ENCODE measurements around the gene FAM120B. TPM values are rescaled to one million over a fixed set of nuclear protein-coding genes. Genes with fewer than 3 reads are reported as not detected.
"Not testable (repeated sequence)": the region's sequence is repeated elsewhere in the genome, so short reads cannot be mapped to it uniquely, and the experiment has no call there.

FAM120B gene
- total RNA-seq, 1 experiment from 2014 or later: 25.2 TPM

DNA sequence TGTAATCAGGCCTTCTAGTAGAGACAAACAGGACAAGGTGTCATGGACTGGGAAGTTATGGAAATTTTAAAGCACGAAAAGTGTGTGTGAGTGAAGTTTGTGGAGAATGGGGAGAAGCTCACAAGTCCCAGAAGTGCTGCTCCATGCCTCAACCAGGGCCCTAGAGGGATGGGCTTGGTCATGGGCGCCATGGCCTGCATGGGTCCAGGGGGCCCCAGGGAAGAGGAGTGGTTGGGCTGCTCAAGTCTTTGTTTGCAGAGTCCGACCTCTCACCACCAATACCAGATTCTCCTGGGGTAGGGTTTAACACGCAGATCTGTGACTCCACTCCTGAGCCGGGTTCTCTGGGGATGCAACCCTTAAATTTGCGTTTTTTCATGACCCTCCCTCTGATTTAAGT lies 88.4 kb downstream of the FAM120B start:
- Histone ChIP-seq H2AFZ (ENCODE audit: low read depth, low read length, poor library complexity, severe bottlenecking) (no peak overlapping the region), H3K27ac (ENCODE audit: low read depth, low read length) (no peak overlapping the region), H3K4me3 (replicated peaks in 1 of 2; ENCODE audit: low read depth in 1 of 2, low read length in 2 of 2) (no peak overlapping the region), H3K9ac (ENCODE audit: low read length) (no peak overlapping the region), H3K79me2 (ENCODE audit: insufficient read depth, low read length) (no peaks in the 10 kb centered on the region), H3K9me2 (ENCODE audit: insufficient read depth) (no peaks in the 10 kb centered on the region), H3K4me1 (ENCODE audit: control insufficient read depth in 1 of 2, insufficient read depth in 2 of 2, low read length in 2 of 2) (no peaks in the 10 kb centered on the region), H3K27me3 (ENCODE audit: insufficient read depth, low read length) (no peaks in the 10 kb centered on the region), H4K20me1 (ENCODE audit: insufficient read depth) (no peaks in the 10 kb centered on the region), H3K36me3 (ENCODE audit: control insufficient read depth in 1 of 2, insufficient read depth in 2 of 2, low read length in 2 of 2) (peaks cover 6 to 11% of the 10 kb centered on the region in 2 experiments; a peak in 3 of 4 replicates), H3K9me3 (ENCODE audit: control insufficient read depth in 1 of 2, insufficient read depth in 1 of 2, low read depth in 1 of 2, low read length in 2 of 2) (no peaks in the 10 kb centered on the region), H3K4me2 (ENCODE audit: low read length) (no peak overlapping the region)
- ChIA-PET CTCF (no interaction called here), POLR2A (no interaction called here), RAD21 (ENCODE audit: low non-redundant PET in 1 of 2, low total read pairs in 2 of 2, uncharacterized antibody in 2 of 2, unreplicated experiment in 2 of 2) (no interaction called here)
- no peak for ATAC-seq
- no peak for DNase-seq (ENCODE audit: low read depth, low spot score)
- TF ChIP-seq ZBTB33 (IDR thresholded peaks at IDR 0.05; ENCODE audit: extremely low read depth, insufficient replicate concordance, low read length): no peak
- BruUV-seq (replicated peaks): no TSS peak
- intact Hi-C loops (cut with micrococcal nuclease): no loop called here

GRCh38 chr6:170398743-170399369 lies 92.3 kb downstream of the FAM120B start:
- H3K9ac ChIP-seq (ENCODE audit: low read length); H3K4me1 ChIP-seq (ENCODE audit: control insufficient read depth in 1 of 2, insufficient read depth in 2 of 2, low read length in 2 of 2); H4K20me1 ChIP-seq (ENCODE audit: insufficient read depth); DNase-seq (ENCODE audit: low read depth, low spot score); H3K79me2 ChIP-seq (ENCODE audit: insufficient read depth, low read length); RAD21 ChIA-PET (ENCODE audit: low non-redundant PET in 1 of 2, low total read pairs in 2 of 2, uncharacterized antibody in 2 of 2, unreplicated experiment in 2 of 2); H3K4me3 ChIP-seq (replicated peaks in 1 of 2; ENCODE audit: low read depth in 1 of 2, low read length in 2 of 2); H2AFZ ChIP-seq (ENCODE audit: low read depth, low read length, poor library complexity, severe bottlenecking); H3K4me2 ChIP-seq (ENCODE audit: low read length); POLR2A ChIA-PET; intact Hi-C loops (cut with micrococcal nuclease); BruUV-seq (replicated peaks); H3K27ac ChIP-seq (ENCODE audit: low read depth, low read length); ATAC-seq; CTCF ChIA-PET; H3K9me2 ChIP-seq (ENCODE audit: insufficient read depth); H3K9me3 ChIP-seq (ENCODE audit: control insufficient read depth in 1 of 2, insufficient read depth in 1 of 2, low read depth in 1 of 2, low read length in 2 of 2); H3K27me3 ChIP-seq (ENCODE audit: insufficient read depth, low read length): not testable (repeated sequence)
- H3K36me3 ChIP-seq (ENCODE audit: control insufficient read depth in 1 of 2, insufficient read depth in 2 of 2, low read length in 2 of 2): peaks cover 6 to 10% of the 10 kb centered on the region in 2 experiments; a peak in 3 of 4 replicates

DNA sequence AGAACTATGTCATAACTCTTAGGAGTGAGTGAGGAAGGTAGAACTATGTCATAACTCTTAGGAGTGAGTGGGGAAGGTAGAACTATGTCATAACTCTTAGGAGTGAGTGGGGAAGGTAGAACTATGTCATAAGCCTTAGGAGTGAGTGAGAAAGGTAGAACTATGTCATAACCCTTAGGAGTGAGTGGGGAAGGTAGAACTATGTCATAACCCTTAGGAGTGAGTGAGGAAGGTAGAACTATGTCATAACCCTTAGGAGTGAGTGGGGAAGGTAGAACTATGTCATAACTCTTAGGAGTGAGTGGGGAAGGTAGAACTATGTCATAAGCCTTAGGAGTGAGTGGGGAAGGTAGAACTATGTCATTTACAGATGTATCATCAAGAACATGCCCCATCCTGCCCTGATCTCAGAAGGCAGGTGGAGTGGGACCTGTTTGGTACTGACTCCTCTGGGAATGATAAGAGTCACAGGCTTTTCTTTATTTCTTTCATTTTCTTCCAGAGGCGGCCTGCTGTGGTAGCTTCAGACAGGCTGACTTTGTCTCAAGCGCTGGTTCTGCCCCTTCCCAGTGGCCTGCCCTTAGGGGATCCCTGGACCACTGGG lies 93.5 kb downstream of the FAM120B start:
- RAD21 ChIA-PET (ENCODE audit: low non-redundant PET in 1 of 2, low total read pairs in 2 of 2, uncharacterized antibody in 2 of 2, unreplicated experiment in 2 of 2); H3K79me2 ChIP-seq (ENCODE audit: insufficient read depth, low read length); H3K4me3 ChIP-seq (replicated peaks in 1 of 2; ENCODE audit: low read depth in 1 of 2, low read length in 2 of 2); H4K20me1 ChIP-seq (ENCODE audit: insufficient read depth); H3K4me1 ChIP-seq (ENCODE audit: control insufficient read depth in 1 of 2, insufficient read depth in 2 of 2, low read length in 2 of 2); ATAC-seq; intact Hi-C loops (cut with micrococcal nuclease); H3K9ac ChIP-seq (ENCODE audit: low read length); POLR2A ChIA-PET; BruUV-seq (replicated peaks); DNase-seq (ENCODE audit: low read depth, low spot score); H3K27me3 ChIP-seq (ENCODE audit: insufficient read depth, low read length); H3K9me2 ChIP-seq (ENCODE audit: insufficient read depth); CTCF ChIA-PET; H3K36me3 ChIP-seq (ENCODE audit: control insufficient read depth in 1 of 2, insufficient read depth in 2 of 2, low read length in 2 of 2); H2AFZ ChIP-seq (ENCODE audit: low read depth, low read length, poor library complexity, severe bottlenecking); H3K9me3 ChIP-seq (ENCODE audit: control insufficient read depth in 1 of 2, insufficient read depth in 1 of 2, low read depth in 1 of 2, low read length in 2 of 2); H3K27ac ChIP-seq (ENCODE audit: low read depth, low read length); H3K4me2 ChIP-seq (ENCODE audit: low read length): not testable (repeated sequence)

Data from HCT116 (cell line).